ENCODE data around the gene PTCH1.

Gene PTCH1

GRCh38 chr9:95480346-95480745 is 36.4 kb downstream of the PTCH1 start:
- no peak overlapping the region for H3K4me3 ChIP-seq (replicated peaks; ENCODE audit: low read depth, low read length)
- no peaks in the 10 kb centered on the region for H3K27me3 ChIP-seq (replicated peaks; ENCODE audit: control insufficient read depth, insufficient read depth, low read length)
- DNase-seq (ENCODE audit: extremely low read depth, insufficient read length) = no peak
- H3K36me3 ChIP-seq (ENCODE audit: control insufficient read depth, insufficient read depth, low read length) = peaks cover 25% of the 10 kb centered on the region
- no peak for TF ChIP-seq CTCF (IDR thresholded peaks at IDR 0.05; ENCODE audit: insufficient read depth, low read length, poor library complexity, severe bottlenecking)

GRCh38 chr9:95479330-95479729 is 37.4 kb downstream of the PTCH1 start:
- H3K4me3 ChIP-seq (replicated peaks; ENCODE audit: low read depth, low read length) = no peak overlapping the region
- no peaks in the 10 kb centered on the region for H3K27me3 ChIP-seq (replicated peaks; ENCODE audit: control insufficient read depth, insufficient read depth, low read length)
- DNase-seq (ENCODE audit: extremely low read depth, insufficient read length) = no peak
- H3K36me3 ChIP-seq (ENCODE audit: control insufficient read depth, insufficient read depth, low read length) = peaks cover 27% of the 10 kb centered on the region
- TF ChIP-seq CTCF (IDR thresholded peaks at IDR 0.05; ENCODE audit: insufficient read depth, low read length, poor library complexity, severe bottlenecking) = no peak

- H3K36me3 ChIP-seq (ENCODE audit: control insufficient read depth, insufficient read depth, low read length) = peaks cover 31% of the 10 kb centered on the region
- H3K4me3 ChIP-seq (replicated peaks; ENCODE audit: low read depth, low read length) = no peak overlapping the region
- no peak for TF ChIP-seq CTCF (IDR thresholded peaks at IDR 0.05; ENCODE audit: insufficient read depth, low read length, poor library complexity, severe bottlenecking)
- no peak for DNase-seq (ENCODE audit: extremely low read depth, insufficient read length)
- H3K27me3 ChIP-seq (replicated peaks; ENCODE audit: control insufficient read depth, insufficient read depth, low read length) = no peaks in the 10 kb centered on the region
Measured at GRCh38 chr9:95478335-95478734, 38.4 kb downstream of the PTCH1 start.

GRCh38 chr9:95477885-95478284 is 38.9 kb downstream of the PTCH1 start:
- no peaks in the 10 kb centered on the region for H3K27me3 ChIP-seq (replicated peaks; ENCODE audit: control insufficient read depth, insufficient read depth, low read length)
- TF ChIP-seq CTCF (IDR thresholded peaks at IDR 0.05; ENCODE audit: insufficient read depth, low read length, poor library complexity, severe bottlenecking) = no peak
- no peak overlapping the region for H3K4me3 ChIP-seq (replicated peaks; ENCODE audit: low read depth, low read length)
- no peak for DNase-seq (ENCODE audit: extremely low read depth, insufficient read length)
- H3K36me3 ChIP-seq (ENCODE audit: control insufficient read depth, insufficient read depth, low read length) = peaks cover 31% of the 10 kb centered on the region

GRCh38 chr9:95477441-95477840 is 39.3 kb downstream of the PTCH1 start:
- TF ChIP-seq CTCF (IDR thresholded peaks at IDR 0.05; ENCODE audit: insufficient read depth, low read length, poor library complexity, severe bottlenecking) = no peak
- no peak overlapping the region for H3K4me3 ChIP-seq (replicated peaks; ENCODE audit: low read depth, low read length)
- no peak for DNase-seq (ENCODE audit: extremely low read depth, insufficient read length)
- no peaks in the 10 kb centered on the region for H3K27me3 ChIP-seq (replicated peaks; ENCODE audit: control insufficient read depth, insufficient read depth, low read length)
- H3K36me3 ChIP-seq (ENCODE audit: control insufficient read depth, insufficient read depth, low read length) = peaks cover 32% of the 10 kb centered on the region

- Histone ChIP-seq H3K27me3 (replicated peaks; ENCODE audit: control insufficient read depth, insufficient read depth, low read length) (no peaks in the 10 kb centered on the region), H3K36me3 (ENCODE audit: control insufficient read depth, insufficient read depth, low read length) (peaks cover 8% of the 10 kb centered on the region), H3K4me3 (replicated peaks; ENCODE audit: low read depth, low read length) (no peak overlapping the region)
- no peak for TF ChIP-seq CTCF (IDR thresholded peaks at IDR 0.05; ENCODE audit: insufficient read depth, low read length, poor library complexity, severe bottlenecking)
- no peak for DNase-seq (ENCODE audit: extremely low read depth, insufficient read length)
Measured at GRCh38 chr9:95468791-95469190, 48.0 kb downstream of the PTCH1 start.
